ENCODE results near the gene C10orf90. TPM values are rescaled to one million over a fixed set of nuclear protein-coding genes. Genes with fewer than 3 reads are reported as not detected.

C10orf90 gene
- polyA plus RNA-seq, 3 donors: not detected

DNA sequence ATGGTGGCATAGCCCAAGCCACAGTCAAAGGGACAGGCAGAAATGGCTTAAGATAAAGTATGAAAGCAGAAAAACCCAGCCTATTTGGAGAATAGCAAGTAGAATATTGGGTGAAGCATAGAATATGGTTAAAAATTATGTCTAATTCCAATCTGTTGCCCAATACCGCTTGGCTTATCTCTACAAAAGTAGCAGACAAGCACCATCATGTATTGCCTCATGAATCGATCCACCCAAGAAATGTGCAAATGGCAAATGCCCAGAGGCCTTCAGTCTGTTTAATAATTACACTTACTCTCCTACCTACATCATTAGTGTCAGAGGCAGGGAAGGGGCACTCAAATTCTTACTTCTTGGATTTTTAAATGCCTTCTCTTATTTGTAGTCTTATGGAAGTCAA is 151.3 kb downstream of the C10orf90 start:
- WGBS (ENCODE audit: insufficient coverage): no CpG with 5 or more reads among the region's 2 CpGs
- Mint-ChIP-seq H3K27ac (no peak overlapping the region), H3K9me3 (peaks cover 0 to 5% (median 3%) of the 10 kb centered on the region in 7 donors), H3K4me1 (no peaks in the 10 kb centered on the region), H3K4me3 (no peak overlapping the region), H3K36me3 (no peaks in the 10 kb centered on the region), H3K27me3 (ENCODE audit: low read depth in 3 of 3) (peaks cover 0 to 2% (median 0%) of the 10 kb centered on the region in 3 donors)
- no peak for DNase-seq
- H3K36me3 ChIP-seq (replicated peaks in 1 of 2; ENCODE audit: control insufficient read depth in 1 of 2, insufficient read depth in 2 of 2, low read length in 2 of 2): no peaks in the 10 kb centered on the region
- no peaks in the 10 kb centered on the region for H4K20me1 ChIP-seq (ENCODE audit: insufficient read depth, low read length)
- no peak overlapping the region for H3K9ac ChIP-seq (ENCODE audit: insufficient read depth, low read length, poor library complexity, severe bottlenecking)
- no peak overlapping the region for H2AFZ ChIP-seq (ENCODE audit: insufficient read depth, low read depth, low read length, poor library complexity, severe bottlenecking)
- H3K4me1 ChIP-seq (ENCODE audit: control insufficient read depth in 1 of 2, insufficient read depth in 2 of 2, low read length in 2 of 2): no peaks in the 10 kb centered on the region
- intact Hi-C loops (cut with micrococcal nuclease): no loop called here
- no peak overlapping the region for H3K4me3 ChIP-seq (replicated peaks in 1 of 3; ENCODE audit: low read depth in 2 of 3, low read length in 3 of 3)
- no peaks in the 10 kb centered on the region for H3K27me3 ChIP-seq (ENCODE audit: control insufficient read depth in 2 of 2, insufficient read depth in 2 of 2, low read length in 2 of 2)
- no peaks in the 10 kb centered on the region for H3K79me2 ChIP-seq (ENCODE audit: insufficient read depth, low read length)
- H3K9me3 ChIP-seq (replicated peaks in 1 of 2; ENCODE audit: control insufficient read depth in 1 of 2, insufficient read depth in 1 of 2, low read length in 2 of 2): no peaks in the 10 kb centered on the region
- H3K27ac ChIP-seq (ENCODE audit: low read depth in 1 of 2, low read length in 2 of 2): no peak overlapping the region
- H3K4me2 ChIP-seq (replicated peaks; ENCODE audit: extremely low read depth, low read length, poor library complexity, severe bottlenecking): no peak overlapping the region
- TF ChIP-seq, protein P1, sequence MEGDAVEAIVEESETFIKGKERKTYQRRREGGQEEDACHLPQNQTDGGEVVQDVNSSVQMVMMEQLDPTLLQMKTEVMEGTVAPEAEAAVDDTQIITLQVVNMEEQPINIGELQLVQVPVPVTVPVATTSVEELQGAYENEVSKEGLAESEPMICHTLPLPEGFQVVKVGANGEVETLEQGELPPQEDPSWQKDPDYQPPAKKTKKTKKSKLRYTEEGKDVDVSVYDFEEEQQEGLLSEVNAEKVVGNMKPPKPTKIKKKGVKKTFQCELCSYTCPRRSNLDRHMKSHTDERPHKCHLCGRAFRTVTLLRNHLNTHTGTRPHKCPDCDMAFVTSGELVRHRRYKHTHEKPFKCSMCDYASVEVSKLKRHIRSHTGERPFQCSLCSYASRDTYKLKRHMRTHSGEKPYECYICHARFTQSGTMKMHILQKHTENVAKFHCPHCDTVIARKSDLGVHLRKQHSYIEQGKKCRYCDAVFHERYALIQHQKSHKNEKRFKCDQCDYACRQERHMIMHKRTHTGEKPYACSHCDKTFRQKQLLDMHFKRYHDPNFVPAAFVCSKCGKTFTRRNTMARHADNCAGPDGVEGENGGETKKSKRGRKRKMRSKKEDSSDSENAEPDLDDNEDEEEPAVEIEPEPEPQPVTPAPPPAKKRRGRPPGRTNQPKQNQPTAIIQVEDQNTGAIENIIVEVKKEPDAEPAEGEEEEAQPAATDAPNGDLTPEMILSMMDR (IDR thresholded peaks at IDR 0.05): no peak

DNA sequence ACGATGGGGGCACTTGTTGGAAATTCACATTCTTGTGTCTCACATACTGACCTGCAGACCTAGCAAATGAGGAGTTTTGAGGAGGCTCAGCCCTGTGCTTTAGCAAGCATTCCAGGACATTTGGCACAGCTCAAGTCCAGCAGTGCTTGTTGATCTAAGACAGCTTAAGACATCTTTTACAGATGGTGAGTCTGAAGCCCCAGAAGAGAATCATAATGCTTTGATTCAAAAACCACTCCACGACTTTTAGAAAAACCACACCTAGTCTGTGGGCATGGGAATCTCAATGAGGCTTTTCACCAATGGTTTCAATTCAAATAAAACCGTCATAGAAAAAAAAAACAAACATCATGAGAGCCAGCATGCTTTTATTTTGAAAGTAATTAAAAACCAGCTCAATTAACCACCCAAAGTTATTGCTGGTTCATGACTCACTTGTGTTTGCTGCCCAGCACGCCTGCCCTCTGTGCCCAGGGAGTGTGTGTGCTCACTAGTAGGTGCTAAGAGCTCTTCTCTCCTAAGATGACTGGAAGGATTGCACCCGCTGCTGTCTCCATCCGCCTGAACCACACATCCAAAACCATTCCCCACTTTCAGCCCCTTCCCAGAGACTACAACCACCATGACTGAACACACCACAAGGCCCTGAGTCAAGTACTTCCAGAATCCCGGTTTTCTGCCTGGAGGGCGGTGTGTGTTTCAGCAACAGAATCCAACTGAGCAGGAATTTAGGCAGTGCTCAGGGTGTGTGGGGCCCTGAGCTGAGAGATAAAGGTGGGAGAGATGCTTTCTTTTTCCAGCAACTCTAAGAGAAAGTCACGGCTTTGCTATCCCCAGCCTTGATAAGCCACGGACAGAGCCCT is 152.0 kb downstream of the C10orf90 start:
- no peaks in the 10 kb centered on the region for H3K4me1 Mint-ChIP-seq
- TF ChIP-seq, protein P1 (IDR thresholded peaks at IDR 0.05): no peak
- Histone ChIP-seq H3K9me3 (replicated peaks in 1 of 2; ENCODE audit: control insufficient read depth in 1 of 2, insufficient read depth in 1 of 2, low read length in 2 of 2) (no peaks in the 10 kb centered on the region), H2AFZ (ENCODE audit: insufficient read depth, low read depth, low read length, poor library complexity, severe bottlenecking) (no peak overlapping the region), H3K27me3 (ENCODE audit: control insufficient read depth in 2 of 2, insufficient read depth in 2 of 2, low read length in 2 of 2) (no peaks in the 10 kb centered on the region), H3K4me1 (ENCODE audit: control insufficient read depth in 1 of 2, insufficient read depth in 2 of 2, low read length in 2 of 2) (no peaks in the 10 kb centered on the region), H3K36me3 (replicated peaks in 1 of 2; ENCODE audit: control insufficient read depth in 1 of 2, insufficient read depth in 2 of 2, low read length in 2 of 2) (no peaks in the 10 kb centered on the region), H3K9ac (ENCODE audit: insufficient read depth, low read length, poor library complexity, severe bottlenecking) (no peak overlapping the region), H3K4me2 (replicated peaks; ENCODE audit: extremely low read depth, low read length, poor library complexity, severe bottlenecking) (no peak overlapping the region), H4K20me1 (ENCODE audit: insufficient read depth, low read length) (no peaks in the 10 kb centered on the region), H3K27ac (ENCODE audit: low read depth in 1 of 2, low read length in 2 of 2) (no peak overlapping the region), H3K79me2 (ENCODE audit: insufficient read depth, low read length) (no peaks in the 10 kb centered on the region), H3K4me3 (replicated peaks in 1 of 3; ENCODE audit: low read depth in 2 of 3, low read length in 3 of 3) (no peak overlapping the region)
- peak overlapping the region in 1 of 2 donors; percentile 39 for H3K4me3 Mint-ChIP-seq
- 82% methylated on average over 5 of the region's 10 CpGs for WGBS (ENCODE audit: insufficient coverage)
- no peaks in the 10 kb centered on the region for H3K36me3 Mint-ChIP-seq
- DNase-seq: no peak
- intact Hi-C loops (cut with micrococcal nuclease): no loop called here
- peaks cover 0 to 2% (median 0%) of the 10 kb centered on the region in 3 donors for H3K27me3 Mint-ChIP-seq (ENCODE audit: low read depth in 3 of 3)
- H3K9me3 Mint-ChIP-seq: peaks cover 0 to 5% (median 3%) of the 10 kb centered on the region in 7 donors
- no peak overlapping the region for H3K27ac Mint-ChIP-seq
